GM19397 (cell line): Measurements from ENCODE around the gene PNLIPRP2.

ENCODE experiments used
- ATAC-seq: cut with Tn5 transposase; IDR thresholded peaks from one replicate; pipeline ENCODE4 v1.9.1; 2021; ENCODE audit warnings: mild to moderate bottlenecking, moderate library complexity; ENCODE audit not compliant: unreplicated experiment

PNLIPRP2 gene

GRCh38 chr10:116679351-116679750 is 58.6 kb downstream of the PNLIPRP2 start:
- ATAC-seq: no peak

DNA sequence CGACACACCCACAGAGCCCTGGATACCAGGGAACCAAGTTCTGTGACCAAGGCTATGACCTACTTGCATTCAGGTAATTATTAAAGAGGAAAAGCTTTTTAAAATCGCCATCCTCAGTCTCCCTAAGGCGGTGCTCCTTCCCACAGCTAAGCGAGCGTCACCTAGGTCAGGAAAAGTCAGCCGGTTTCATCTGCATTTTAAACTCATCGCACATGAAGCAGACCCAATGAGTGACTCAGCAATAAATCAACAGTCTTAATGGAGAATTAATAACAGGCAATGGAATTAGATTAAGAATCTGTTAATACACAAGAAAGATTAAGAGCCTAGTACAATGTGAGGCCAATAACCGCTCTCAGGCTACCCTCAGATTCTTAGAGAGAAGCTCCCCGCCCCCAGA is 62.4 kb downstream of the PNLIPRP2 start:
- no peak for ATAC-seq

DNA sequence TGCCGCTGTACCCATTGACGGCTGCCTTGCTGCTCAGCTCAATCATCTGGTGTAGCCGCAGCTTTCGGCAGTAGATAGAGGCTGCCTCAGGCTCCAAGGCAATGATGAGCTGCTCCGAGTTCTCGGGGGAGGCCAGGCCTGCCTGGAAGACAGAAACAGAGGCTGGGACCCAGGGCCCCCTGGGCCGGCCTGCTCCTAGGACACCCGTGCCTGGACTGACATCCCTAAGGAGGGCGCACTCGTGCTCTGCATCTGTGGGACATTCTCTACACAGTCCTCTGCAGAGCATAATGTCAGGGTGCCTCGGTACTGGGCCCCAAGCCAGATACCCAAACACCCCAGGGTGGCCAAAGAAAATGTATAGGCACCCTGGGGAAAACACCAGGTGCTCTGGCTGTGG is 63.1 kb downstream of the PNLIPRP2 start:
- no peak for ATAC-seq

DNA sequence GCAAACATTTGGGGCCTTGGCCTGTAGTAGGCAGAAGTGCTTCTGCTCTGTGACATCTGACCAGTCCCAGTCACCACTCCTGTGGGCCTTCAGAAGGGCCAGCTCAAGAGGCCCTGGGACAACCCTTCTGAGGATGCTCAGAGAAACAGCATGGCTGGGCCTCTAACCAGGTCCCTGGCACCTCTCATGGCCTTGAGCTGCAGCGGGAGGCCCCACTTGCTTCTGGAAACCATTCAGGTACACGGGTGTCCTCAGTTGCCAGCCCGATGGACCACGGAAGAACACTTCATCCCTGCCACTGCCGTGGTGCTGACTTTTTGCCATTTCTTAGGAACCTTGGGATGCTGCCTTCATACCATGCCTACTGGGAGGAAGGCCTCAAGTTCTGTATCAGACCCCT is 64.0 kb downstream of the PNLIPRP2 start:
- ATAC-seq: no peak

DNA sequence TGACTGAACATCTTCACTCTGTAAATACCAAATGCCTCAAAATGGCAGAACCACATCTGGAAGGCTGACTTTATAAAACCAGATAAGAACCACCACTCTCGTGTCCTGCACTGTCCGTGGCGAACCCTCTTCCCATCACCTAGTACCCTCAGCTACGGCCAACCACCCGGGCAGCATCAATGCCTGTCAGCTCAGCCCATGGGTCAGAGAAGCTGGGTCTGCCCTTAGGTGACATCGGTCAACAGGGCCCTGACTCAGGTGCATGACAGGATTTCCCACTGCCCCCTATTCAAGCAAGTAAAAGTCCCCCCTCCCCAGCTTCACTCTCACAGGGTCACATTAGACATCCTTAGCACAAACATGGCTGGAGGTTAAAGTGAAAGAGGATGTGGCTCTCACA is 65.1 kb downstream of the PNLIPRP2 start:
- no peak for ATAC-seq

DNA sequence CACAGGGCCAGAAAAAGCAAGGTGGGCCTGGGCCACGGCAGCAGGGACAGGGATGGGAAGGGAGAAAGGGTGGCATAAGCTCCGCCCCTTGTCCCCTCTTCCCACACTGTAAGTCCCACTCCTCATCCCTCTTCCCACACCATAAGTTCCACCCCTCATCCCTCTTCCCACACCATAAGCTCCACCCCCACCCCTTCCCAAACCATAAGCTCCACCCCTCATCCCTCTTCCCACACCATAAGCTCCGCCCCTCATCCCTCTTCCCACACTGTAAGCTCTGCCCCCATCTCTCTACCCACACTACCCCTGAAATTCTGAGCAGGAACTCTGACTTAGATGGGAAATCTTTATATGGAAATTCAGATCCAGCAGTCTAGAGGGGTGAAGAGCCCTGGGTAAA is 65.9 kb downstream of the PNLIPRP2 start:
- no peak for ATAC-seq

DNA sequence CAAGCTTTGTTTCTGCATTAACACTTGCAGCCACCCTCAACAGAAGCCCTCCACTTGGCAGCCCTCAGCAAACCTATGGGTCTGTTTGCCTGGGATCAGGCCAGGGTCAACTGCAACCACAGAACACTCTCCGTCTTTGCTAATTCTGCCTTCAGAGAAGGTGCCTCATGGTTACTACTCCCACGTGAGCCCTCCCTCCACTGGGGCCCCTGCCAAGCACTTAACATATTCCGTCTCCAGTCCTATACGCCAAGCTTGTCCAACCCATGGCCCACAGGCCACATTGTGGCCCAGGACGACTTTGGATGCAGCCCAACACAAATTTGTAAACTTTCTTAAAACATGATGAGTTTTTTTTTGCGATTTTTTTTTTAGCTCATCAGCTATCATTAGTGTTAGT is 66.9 kb downstream of the PNLIPRP2 start:
- ATAC-seq: no peak

- no peak for ATAC-seq
These were observed 67.5 kb downstream of the PNLIPRP2 start for GRCh38 chr10:116688241-116688711.

DNA sequence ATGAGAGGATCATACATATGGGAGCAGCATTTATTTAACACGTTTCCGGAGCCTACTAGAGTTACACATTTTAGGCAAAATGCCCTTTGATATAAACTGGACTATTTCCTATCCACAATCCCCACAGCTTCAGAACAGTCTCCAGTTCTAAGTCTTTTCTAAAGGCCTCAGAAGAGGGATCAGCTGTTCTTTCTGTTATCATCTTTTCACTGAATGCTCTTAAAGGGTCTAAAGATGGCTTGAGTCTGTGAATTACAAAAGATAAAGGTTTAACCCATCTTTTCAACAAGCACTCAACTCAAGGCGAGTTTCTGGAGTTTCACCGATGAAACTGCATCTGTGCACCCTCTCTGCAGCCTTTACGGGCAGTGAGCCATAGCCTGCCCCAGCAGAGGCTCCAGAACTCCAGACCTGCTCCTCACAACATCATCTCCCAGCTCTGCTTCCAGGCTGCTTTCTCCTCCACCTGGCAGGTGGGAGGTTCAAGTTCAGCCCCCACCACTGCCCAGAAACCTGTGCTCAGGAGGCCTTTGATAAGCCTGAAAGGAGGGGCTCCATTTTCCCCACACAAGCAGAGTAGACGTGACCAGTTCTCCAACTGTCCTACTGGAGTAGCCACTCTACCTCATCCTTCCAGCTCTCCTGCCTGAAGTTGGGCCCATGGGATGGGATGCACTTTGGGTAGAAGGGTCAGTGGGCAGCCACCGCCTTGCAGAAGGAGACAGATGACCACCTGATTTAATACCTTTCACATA is 68.2 kb downstream of the PNLIPRP2 start:
- ATAC-seq: no peak

- no peak for ATAC-seq
These were observed 69.0 kb downstream of the PNLIPRP2 start for GRCh38 chr10:116689744-116690143.

DNA sequence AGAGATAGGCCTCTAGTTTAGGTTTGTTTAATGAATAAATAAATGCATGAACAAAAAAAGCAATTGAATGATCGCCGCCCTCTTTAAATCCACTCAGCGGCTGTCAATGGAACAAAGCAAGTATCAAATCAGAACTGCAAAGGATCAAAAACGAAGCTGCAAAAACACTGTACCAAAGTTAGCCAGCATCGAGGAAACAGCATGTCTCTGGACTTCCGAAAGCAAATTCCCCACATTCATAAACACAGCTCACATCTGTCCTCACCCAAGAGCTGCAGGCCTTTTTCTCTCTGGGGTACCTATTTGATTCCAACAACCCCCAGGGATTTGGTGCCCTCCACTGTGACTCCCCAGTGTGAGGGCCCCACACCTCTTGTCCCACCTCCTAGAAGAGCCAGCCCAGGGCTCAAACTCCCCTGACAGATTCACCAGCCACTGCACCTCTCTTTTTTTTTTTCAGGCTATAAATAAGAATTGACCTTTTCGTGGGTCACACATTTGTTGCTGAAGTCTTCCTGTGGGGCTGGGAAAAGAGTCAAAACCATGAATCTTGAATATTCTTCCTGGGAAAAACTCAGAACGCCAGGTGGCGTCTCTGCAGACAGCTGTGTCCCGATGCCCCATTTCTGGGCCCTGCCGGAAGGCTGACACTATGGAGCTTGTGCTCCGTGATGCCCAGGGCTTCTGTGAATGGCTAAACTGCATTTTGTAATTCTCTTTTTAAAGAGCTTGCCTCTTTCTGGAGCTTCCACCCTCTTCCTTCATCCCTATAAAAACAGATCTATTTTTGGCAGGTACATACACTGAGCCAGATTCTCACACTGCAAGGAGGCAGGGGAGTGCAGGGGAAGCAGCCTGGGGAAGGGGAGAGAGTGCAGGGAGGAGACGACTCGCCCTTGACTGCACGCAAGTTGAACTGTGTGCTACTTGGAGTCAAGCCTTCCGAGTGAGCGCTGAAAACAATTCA is 69.9 kb downstream of the PNLIPRP2 start:
- ATAC-seq: no peak

- ATAC-seq: no peak
These were observed 70.9 kb downstream of the PNLIPRP2 start for GRCh38 chr10:116691635-116692034.

DNA sequence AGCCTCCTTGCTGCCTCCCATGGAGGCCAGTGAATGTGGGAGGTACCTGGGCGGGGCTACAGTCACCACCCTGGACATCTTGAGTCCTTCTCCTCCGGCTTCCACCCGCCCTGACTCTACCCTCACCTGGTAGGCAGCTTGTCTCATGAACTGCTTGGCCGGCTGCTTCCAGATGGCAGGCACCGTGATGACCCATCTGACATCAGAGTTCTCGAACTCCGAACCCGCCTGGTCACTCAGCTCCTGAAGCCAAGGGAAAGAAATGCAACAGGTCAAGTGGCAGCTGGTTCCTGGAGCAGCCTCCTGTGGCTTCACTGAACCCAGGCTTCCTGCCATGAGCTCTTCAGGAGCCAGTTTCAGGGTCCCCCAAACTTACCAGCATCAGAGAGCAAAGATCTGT is 71.5 kb downstream of the PNLIPRP2 start:
- ATAC-seq: no peak

DNA sequence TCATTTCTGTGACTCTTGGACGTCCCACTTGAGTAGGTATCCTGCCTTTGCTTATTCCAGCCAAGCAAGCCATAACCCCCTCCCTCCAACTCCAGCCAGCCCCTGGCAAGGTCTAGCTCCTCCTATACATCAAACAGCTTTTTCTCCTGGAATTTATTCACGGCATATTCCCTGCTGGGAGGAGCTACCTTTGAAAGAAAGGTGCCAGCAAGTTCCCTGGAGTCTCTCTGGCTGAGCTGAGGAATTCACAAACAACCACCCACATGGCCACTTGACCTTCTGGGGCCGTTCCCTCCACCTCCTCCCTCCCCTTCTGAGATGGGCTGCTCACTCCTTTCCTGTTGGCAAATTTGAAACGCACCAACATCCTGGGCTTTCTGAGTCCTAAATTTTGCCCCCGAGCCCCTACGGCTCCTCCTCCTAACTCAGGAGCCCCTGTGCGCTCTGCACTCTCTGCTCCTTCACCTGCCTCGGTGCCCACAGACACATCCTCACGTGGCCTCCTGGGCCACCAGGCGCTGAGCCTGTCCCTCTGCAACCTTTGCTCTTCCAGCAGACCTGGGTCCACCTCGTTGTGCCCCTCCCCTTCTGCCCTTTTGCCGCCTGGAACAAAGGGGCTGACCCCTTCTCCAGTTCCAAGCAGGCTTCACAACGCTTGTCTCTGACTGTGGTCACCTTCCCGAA is 73.6 kb downstream of the PNLIPRP2 start:
- ATAC-seq: no peak
